Prostate gland (tissue), 1 donor: ENCODE results near the gene ZNF594.
"Not testable (repeated sequence)": the region's sequence is repeated elsewhere in the genome, so short reads cannot be mapped to it uniquely, and the experiment has no call there.

Experiments used
- POLR2A ChIP-seq: fragments of 450-650 bp; IDR thresholded peaks from one replicate; pipeline ENCODE4 v1.6.1; 2016; ENCODE audit warnings: antibody characterized with exemption, mild to moderate bottlenecking
- POLR2AphosphoS5 ChIP-seq: sonication (generic); formaldehyde crosslinking; IDR thresholded peaks from one replicate; pipeline ENCODE4 v1.6.1; 2017; ENCODE audit warnings: antibody characterized with exemption

DNA sequence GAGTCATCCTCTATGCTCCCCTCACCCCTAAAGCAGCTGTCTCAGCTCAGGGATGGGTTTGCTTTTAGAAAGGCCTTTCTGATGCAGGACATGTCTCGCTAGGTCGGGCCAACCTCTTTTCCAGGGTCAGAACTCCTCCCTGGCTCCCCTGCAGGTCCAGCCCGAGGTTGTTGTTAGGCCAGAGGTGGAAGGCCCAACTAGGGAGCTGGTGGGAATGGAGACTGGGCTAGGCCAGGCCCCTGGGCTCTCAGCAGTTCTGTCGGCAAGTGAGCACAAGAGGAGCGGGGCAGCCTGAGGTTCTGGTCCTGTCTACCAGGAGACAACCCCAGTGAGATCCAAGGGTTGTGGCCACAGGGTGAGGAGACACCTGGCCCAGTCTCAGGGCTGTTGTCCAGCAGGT is 61.0 kb downstream of the ZNF594 start:
- TF ChIP-seq POLR2A, POLR2AphosphoS5: not testable (repeated sequence)
